GM21423 (cell line): ENCODE results near the gene TXLNA.
A peak's percentile ranks its signal among the peaks of the same experiment; 100 is the strongest.
"Not testable (repeated sequence)": the region's sequence is repeated elsewhere in the genome, so short reads cannot be mapped to it uniquely, and the experiment has no call there.

Experiments
- ATAC-seq: cut with Tn5 transposase; IDR thresholded peaks from one replicate; pipeline ENCODE4 v1.9.1; 2021; ENCODE audit warnings: mild to moderate bottlenecking, moderate library complexity; ENCODE audit not compliant: unreplicated experiment

TXLNA gene

DNA sequence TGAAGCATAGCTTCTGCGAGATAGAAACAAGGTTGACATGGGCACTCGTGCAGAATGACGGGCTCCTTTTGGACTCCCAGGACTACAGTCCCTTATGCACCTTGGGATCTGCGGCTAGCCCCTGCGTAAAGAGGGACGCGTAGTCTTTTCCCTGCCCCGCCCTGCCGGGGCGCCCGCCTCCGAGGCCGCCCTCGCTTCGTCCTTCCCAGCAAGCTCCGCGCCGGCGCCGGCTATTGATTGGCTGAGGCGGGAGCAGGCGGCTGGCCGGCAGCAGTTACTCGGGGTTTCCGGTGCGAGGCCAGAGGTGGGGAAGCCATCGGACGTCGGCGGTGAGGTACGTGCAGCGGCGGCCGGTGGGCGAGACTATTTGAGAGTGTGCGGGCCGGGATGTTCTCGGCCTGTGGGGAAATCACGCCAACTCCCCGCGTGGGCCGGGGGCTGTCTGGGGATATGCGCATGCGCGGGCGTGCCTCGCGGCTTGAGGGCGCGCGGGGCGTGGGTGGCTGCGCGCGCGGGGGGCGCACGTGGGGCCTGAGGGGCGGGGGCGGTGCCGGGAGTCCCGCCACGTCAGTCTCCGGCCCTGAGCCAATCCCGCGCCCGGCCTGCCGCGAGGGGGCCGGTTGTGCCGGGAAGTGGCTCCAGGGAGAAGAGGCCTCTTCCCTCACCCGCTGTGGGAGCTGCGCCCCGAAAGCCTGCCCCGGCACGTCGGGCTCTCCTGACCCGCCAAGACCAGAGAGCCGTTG, at the start of gene TXLNA:
Gene TXLNA (plus strand): TSS at position 233 of the 743 bp plus-strand sequence. CDS start 671 bp downstream, outside the sequence.
- ATAC-seq: peak; percentile 84

DNA sequence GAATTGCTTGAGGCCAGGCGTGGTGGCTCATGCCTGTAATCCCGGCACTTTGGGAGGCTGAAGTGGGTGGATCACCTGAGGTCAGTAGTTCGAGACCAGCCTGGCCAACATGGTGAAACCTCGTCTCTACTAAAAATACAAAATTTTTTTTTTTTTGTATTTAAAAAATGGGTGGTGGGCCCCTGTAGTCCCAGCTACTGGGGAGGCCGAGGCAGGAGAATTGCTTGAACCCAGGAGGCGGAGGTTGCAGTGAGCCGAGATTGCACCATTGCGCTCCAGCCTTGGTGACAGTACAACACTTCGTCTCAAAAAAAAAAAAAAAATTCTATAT, 45.6 kb upstream of the TXLNA start:
- ATAC-seq: not testable (repeated sequence)

DNA sequence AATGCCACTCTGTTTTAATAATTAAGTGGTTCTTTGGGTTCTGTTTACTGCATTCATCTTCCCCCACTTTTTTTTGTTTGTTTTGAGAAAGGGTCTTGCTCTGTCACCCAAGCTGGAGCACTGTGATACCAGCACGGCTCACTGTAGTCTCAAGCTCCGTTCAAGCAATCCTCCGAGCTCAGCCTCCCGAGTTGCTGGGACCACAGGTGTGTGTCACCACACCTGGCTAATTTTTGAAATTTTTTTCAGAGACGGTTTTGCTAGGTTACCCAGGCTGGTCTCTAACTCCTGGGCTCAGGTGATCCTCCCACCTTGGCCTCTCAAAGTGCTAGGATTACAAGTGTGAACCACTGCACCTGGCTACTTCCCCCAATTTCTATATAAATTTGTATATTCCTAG, 42.4 kb upstream of the TXLNA start:
- no peak for ATAC-seq

DNA sequence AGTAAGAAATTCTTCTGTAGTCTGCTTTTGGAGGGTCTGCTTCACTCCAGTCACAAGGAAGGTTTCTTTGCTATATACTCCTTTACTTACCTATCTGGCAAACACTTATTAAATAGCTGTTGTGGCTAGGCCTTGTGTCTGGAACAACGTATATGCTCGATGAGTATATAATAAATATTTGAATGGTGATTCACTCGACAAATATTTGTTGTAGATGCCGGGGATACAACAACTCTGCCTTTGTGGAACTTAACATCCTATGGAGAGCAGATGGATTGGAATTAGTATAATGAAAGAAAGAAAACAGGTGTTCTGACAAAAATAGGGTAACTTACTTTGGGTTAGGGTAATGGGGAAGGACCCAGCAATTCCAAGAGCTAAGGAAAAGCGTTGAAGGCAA, 40.5 kb upstream of the TXLNA start:
- ATAC-seq: no peak

DNA sequence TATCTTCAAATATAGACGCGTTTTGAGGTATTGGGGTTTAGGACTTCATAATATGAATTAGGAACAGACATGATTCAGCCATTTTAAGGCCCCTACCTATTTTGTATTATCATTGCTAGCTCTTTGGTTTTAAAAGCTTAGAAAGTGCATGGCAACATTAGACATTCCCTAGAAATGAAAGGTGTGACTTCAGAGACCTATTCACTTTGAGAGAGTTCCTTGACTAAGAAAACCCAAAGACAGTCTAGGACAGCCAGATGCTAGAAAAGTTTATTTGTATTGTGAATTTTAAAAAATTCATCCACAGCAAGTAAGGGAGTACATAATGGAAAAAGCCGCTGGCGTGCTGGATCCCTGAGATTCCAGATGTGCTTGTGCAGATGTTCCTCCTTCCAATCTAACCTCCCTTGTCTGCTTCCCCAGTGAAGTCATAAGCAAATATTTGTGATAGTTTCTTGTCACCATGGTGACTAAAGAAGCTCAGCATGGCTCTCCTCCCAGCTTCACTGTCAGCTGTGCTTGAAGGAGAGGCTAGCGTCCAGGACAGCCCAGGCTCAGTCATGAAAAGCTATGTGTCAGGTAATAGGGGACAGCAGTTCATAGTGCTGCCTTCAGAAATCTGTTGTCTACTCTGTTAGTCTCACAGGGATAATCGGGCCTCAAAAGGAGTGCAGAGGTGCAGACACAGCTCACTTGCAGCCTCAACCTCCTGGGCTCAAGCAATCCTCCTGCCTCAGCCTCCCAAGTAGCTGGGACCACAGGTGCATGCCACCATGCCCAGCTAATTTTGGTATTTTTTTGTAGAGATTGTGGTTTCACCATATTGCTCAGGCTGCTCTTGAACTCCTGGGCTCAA, 36.8 kb upstream of the TXLNA start:
- ATAC-seq: no peak

DNA sequence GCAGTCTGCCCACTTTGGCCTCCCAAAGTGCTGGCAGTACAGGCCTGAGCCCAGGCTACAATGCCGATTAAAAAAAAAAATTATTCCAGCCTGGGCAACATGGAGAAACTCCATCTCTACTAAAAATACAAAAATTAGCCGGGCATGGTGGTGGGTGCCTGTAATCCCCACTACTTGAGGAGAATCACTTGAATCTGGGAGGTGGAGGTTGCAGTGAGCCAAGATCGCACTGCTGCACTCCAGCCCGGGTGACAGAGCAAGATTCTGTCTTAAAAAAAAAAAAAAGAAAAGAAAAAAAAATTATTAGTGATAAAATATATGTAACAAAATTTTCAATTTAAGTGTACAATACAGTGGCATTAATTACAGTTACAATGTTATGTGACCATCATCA, 36.2 kb upstream of the TXLNA start:
- ATAC-seq: not testable (repeated sequence)

DNA sequence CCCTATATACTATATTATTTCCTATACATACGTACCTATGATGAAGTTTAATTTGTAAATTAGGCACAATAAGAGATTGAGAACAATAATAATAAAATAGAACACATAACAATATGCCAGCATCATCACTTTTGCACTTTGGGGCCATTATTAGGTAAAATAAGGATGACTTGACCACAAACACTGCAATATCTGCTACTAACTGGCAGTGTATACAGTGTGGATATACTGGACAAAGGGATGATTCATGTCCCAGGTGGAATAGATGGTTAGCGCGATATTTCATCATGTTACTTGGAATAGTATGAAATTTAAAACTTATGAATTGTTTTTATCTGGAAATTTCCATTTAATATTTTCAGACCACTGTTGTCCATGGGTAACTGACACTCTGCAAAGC, 35.4 kb upstream of the TXLNA start:
- ATAC-seq: no peak

DNA sequence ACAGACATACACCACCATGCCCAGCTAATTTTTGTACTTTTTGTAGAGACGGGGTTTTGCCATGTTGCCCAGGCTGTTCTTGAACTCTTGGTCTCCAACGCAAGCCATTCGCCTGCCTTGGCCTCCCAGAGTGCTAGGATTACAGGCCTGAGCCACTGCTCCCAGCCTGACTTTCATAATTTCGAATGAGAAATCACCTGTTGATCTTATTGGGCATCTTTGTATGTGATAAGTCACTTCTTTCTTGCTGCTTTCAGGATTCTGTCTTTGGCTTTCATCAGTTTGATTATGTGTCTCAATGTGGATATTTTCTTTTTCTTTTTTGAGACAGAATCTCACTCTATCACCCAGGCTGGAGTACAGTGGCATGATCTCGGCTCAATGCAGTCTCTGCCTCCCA, 31.7 kb upstream of the TXLNA start:
- not testable (repeated sequence) for ATAC-seq

DNA sequence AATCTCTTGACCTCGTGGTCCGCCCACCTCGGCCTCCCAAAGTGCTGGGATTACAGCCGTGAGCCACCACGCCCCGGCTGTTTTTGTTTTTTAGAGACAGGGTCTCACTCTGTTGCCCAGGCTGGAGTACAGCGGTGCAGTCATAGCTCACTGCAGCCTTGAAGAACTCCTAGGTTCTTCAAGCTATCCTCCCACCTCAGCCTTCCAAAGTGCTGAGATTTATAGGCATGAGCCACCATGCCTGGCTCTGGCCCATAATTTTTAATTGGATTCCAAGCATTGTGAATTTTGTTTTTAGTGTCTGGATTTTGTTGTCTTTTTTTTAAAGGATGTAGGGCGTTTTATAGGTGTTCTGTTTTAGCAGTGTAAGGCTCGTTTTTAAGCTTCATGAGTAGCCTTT, 28.6 kb upstream of the TXLNA start:
- no peak for ATAC-seq

DNA sequence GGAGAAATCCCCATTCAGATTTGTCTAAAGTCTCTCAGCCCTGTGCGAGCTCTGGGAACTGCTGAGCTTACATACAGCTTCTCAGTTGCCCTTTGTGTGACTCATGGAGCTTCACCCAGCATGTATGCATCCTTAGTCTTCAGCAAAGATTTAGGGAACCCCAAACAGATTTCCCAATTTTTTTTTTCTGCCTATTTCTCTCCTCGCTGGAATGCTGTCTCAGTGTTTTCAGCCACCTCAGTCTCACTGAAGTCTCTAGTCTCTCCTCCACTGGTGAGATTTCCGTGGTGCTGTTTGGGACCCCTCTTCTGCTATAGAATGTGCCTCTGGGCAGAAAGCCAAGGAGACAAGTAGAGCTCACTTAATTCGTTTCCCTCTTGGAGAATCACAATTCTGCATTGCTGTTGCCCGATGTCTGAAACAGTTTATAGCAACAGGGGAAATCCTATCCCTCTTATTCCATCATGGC, 28.1 kb upstream of the TXLNA start:
- no peak for ATAC-seq

DNA sequence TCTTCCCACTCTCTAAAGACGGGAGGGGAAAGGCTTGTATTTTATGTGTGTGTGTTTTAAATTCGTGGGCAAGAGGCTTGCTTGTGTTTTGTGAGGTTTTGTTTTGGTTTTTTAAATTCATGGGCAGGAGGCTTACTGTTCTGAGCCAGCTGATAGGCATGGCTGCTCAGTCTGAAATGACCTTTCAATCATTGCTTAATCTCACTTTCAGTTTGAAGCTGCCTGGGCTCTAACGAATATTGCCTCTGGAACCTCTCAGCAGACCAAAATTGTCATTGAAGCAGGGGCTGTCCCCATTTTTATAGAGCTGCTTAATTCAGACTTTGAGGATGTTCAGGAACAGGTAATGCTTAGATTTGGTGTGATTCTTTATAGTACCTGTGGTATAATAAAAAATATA, 20.3 kb upstream of the TXLNA start:
- ATAC-seq: no peak

DNA sequence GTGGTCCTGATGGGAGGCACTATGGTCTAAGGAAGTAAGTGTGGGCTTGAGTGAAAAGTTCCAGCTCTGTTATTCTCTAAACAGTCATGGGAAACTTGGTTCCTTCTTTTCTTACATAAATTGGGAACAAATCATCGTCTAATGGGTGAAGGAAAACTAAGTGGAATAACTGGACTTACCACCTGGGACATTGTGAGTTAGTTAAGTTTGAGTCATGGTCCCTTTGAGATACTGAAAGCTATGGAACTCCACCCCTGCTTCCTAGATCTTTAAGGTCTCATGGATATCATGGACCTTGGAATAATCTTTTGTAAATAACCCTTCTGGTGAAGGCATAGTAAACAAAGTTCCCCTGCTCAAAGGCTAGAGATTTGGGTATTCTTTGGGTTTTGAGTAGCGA, 16.1 kb upstream of the TXLNA start:
- ATAC-seq: no peak

DNA sequence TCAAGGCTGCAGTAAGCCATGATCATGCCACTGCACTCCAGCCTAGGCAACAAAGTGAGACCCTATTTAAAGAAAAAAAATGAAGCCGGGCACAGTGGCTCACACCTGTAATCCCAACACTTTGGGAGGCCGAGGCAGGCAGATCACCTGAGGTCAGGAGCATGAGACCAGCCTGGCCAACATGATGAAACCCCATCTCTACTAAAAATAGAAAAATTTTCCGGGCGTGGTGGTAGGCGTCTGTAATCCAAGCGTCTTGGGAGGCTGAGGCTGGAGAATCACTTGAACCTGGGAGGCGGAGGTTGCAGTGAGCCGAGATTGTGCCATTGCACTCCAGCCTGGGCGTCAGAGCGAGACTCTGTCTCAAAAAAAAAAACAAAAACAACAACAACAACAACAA, 13.8 kb upstream of the TXLNA start:
- not testable (repeated sequence) for ATAC-seq

DNA sequence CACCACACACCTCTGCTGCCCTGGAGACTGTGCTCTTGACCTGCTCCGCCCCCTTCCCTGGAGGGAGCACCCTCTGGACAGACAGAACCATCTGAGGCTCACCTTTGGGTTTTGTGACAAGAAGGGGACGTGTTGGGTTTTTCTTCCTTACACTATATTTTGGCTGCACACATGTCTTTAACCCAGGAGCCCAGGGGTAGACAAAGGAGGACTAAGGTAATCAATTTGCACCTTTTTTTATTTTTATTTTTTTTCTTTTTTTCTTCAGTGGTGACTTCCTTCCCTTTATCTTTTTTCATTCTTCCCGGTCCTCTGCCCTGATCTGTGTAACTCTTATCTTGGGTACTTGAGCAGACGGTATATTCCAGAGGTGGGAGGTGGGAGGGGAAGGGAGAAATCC, 8.5 kb upstream of the TXLNA start:
- ATAC-seq: no peak

DNA sequence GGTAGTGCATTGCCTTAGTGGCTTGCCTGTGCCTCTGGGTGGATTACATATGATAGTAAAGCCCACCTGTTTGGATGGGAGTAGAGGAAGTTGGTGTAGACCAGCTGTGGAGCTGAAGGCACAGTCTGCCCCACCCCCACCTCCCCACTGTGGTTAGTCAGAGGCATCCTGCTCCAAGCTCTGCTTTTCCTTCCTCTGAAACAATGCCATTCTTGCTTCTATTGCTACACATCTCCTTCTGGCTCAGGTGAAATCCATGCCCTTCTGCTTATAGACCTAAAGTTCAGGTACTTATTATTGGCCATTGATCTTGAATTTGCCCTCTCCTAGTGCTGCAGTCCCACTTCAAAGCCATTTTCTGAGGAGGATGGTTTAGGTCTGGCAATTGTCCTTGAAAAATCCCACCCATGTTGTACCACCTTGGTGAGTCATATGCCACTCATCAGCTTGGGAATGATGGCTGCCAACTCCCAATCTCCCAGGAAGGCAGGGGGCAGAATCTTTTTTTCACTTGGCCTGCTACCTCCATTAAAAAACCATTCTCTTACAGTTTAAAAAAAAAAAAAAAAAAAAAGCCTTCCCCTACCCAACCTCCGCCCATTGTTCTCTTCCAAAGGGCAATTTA, 6.7 kb upstream of the TXLNA start:
- no peak for ATAC-seq

DNA sequence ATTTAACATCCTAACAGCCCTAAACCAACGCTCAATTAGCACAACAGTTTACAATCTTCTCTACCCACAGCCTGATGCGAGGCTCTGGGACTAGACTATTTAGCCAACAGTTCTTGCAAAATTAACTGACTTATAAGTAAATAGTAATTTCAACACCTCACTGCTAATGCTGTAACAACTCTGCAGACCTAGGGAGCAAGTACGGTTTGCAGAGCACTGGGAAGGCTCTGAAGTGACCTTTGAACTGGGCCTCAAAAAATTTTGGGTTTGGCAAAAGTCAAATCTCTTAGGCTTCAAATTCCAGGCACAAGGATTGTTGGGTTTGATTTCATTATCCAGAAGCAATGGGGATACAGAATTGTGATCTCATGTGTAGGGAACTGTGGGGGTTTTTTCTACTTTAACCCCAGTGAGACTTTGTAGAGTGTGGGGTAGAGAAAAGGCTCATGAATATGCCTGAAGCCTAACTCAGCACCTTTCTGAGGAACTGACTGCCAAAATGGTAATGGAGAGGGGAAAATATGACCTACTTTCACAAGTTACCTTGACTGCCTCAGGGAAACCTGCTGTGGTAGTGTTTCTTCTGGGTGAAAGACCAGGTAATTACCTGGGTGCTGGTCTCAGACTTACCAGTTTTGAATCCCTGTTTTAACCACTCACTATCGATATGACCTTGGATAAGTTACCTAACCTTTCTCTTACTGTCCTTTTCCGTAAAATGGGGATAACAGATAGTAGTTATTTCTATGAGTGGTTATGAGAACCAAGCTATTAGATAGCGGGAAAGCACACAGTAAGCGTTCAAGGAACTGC, 889 bp upstream of the TXLNA start:
- ATAC-seq: no peak

DNA sequence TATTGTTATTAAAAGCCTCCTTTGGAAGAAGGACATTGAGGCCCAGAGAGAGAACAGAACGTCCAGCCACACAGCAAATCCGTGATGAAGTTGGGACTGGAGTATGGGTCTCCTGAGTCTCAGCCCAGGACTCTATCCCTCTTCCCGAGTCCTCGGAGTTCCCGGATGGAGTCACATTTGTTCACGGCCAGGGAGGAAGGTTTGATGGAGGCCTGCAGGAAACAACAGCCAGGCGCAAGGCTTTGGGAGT, 357 bp upstream of the TXLNA start:
- no peak for ATAC-seq

DNA sequence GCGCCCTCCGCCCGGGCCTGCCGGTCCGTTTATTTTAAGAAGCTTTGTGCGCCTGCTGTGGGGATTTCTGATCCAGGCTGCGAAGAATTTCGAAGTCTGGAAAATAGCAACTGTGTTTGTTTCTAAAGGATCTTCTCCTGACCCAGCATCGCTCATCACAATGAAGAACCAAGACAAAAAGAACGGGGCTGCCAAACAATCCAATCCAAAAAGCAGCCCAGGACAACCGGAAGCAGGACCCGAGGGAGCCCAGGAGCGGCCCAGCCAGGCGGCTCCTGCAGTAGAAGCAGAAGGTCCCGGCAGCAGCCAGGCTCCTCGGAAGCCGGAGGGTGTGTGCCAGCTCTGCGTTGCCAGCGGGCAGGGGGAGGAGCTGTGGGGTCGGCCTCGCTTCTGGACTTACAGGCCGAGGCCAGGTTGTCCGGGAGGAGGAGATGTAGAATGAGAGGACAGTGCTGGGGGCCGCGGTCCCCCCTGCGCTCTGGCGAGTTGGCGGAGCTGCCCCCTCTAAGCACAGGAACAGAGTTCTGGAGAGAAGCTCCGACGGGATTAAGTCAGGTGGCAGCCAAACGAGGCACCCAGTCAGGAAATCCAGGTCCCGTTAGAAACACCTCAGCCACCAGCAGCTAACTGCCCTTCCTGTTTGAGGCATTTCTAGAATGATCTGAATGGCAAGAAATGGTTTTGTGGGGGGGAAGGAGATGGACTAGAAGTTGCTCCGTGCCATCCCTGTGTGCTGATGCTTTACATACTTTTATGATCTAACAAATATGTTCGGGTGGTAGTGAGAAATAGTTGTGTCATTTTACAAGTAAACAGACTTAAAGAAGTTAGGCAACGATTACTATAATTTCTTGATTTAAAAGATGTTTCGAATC, 948 bp downstream of the TXLNA start:
- peak; percentile 5 for ATAC-seq

DNA sequence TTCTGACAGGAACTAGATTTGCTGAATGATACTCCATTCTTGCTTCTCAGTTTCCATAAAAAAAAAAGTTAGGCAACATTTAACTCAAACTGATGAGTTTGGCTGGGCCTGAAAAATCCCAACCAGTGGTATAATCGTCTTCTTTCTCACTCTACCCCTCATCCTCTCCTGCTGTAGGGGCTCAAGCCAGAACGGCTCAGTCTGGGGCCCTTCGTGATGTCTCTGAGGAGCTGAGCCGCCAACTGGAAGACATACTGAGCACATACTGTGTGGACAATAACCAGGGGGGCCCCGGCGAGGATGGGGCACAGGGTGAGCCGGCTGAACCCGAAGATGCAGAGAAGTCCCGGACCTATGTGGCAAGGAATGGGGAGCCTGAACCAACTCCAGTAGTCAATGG, 1.6 kb downstream of the TXLNA start:
- no peak for ATAC-seq

DNA sequence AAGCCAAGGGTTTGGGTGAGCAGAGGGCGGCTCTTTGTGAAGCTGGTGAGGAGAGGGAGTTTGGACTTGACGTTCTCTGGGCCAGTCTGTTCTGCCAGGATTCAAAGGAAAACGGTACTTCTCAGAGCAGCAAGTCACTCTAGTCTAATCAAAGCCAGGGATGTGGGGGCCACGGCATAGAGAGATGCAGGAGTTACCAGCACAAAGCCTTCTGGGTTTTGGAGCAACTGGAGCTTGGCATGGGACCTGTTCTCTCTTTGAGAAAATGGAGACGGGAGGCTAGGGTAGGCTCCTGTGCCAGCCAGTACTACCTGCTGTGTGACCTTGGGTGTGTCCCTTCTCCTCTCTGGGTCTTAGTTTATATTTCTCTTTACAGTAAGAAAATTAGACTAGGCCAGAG, 2.1 kb downstream of the TXLNA start:
- ATAC-seq: no peak
